GM18519 (cell line): ENCODE results near the gene CHMP5.
"Not testable (repeated sequence)": the region's sequence is repeated elsewhere in the genome, so short reads cannot be mapped to it uniquely, and the experiment has no call there.

Experiments used
- ATAC-seq: cut with Tn5 transposase; IDR thresholded peaks from one replicate; pipeline ENCODE4 v1.9.1; 2021; ENCODE audit warnings: mild to moderate bottlenecking, moderate library complexity; ENCODE audit not compliant: unreplicated experiment, low FRiP score

Gene CHMP5

DNA sequence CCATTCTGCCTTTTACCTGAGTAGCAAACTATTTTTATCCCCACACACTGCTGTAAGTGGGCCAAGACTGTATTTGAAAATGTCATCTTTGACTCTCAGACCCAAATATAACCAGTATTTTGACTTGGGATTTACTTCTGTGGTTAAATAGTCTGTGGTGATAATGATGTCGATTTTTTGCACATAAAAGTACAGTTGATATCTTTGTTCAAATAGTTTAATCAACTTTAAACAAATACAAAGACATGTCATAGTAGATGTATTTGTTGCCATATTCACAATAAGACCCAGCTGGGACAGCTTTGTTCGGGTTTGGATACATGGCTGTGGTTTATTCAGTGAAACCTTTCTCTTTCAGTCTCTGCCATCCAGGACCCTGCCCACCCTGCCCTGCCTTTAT, 45.9 kb downstream of the CHMP5 start:
- ATAC-seq, result no peak

DNA sequence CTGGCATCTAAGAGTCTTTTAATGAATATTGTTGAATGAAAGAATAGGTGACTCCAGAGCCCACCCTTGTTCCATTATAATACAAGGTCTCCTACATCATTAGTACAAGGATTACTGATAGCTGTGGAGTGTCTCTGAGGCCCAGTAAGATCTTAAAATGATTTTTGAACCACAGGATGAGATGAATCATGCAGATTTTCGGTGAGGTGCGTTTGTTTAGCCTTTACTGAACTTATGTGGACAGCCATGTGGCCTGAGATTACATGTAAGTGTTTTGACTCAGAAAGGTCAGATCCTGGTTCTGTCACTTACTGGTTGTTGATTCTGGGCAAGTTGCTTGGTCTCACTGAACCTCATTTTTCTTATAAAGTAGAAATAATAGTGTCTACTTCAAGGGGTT, 47.1 kb downstream of the CHMP5 start:
- ATAC-seq, result no peak

DNA sequence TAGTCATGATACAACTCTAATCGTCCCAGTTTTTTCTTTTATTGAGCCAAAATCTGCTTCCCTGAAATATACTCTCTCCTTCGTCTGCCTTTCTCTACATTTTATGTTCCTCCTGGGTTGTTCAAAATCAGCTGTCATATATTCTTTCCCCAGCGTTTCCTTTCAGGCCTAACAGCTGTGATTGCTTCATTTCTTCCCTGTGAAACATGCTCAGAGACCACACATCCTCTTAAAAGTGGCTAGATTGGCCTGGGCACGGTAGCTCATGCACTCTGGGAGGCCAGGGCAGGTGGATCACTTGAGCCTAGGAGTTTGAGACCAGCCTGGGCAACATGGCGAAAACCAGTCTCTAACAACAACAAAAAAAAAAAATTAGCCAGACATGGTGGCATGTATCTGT, 50.5 kb downstream of the CHMP5 start:
- ATAC-seq, result no peak

- ATAC-seq, result not testable (repeated sequence)
Observed at GRCh38 chr9:33317136-33317535, 52.3 kb downstream of the CHMP5 start.

DNA sequence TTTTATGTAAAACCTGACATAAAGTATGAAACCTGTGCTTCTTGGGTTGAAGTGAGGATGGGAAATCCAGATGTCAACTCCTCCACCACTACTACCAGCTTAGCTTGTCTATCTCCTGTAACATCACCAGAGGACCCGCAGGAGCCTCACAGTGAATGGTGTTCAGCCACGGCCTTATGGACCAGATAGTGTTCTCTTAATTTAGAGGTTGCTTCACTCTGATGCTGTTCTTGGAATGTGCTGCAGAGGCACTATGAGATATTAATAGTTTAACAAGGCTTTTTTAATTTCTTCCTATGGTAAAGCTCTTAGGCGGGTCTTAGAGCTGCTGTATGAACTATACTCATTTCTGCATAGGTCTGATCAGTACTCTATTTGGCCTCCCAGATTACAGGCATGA, 53.4 kb downstream of the CHMP5 start:
- no peak for ATAC-seq

DNA sequence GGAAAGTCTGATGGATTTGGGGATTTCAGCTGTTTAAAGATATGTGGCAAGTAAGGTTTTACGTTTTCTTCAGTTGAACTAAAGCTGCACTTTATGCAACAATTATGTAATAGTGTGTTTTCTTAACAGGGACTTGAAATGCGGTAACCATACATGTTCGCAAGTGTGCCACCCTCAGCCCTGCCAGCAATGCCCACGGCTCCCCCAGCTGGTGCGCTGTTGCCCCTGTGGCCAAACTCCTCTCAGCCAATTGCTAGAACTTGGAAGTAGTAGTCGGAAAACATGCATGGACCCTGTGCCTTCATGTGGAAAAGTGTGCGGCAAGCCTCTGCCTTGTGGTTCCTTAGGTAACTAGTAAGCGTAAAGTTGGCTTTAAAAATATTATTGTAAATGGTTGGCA, 53.9 kb downstream of the CHMP5 start:
- ATAC-seq, result no peak

- no peak for ATAC-seq
Observed at GRCh38 chr9:33320230-33320567, 55.4 kb downstream of the CHMP5 start.

DNA sequence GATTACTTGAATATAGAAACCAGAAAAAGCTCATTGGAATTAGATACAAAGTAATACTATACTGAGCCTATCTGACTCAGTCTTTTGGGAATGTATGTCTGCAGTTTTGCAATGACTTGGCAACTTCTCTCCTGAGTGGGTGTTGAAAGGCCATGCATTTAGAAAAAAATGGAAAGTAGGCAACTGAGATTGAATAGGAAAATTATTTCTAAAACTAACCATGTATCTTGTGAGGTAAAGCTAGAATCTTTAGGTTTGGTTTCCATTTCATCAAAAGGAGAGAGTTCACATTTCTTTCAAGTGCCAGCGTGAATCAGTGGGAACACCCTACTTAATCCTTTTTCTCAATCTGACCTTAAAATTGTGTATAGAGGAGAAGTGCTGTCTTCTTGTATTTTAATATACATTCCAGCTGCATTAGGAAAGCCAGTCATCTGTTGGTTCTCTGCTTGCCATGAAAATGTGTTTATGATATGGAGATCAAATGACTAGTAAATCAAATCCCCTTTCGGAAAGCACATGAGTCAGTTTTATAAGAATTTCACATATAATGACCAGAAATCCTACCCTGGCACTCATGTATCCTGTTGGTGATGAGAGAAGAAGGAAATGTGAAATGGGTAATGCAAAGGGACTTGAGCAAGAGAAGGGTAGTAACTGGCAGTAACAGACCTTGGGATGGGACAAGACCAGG, 55.9 kb downstream of the CHMP5 start:
- no peak for ATAC-seq

DNA sequence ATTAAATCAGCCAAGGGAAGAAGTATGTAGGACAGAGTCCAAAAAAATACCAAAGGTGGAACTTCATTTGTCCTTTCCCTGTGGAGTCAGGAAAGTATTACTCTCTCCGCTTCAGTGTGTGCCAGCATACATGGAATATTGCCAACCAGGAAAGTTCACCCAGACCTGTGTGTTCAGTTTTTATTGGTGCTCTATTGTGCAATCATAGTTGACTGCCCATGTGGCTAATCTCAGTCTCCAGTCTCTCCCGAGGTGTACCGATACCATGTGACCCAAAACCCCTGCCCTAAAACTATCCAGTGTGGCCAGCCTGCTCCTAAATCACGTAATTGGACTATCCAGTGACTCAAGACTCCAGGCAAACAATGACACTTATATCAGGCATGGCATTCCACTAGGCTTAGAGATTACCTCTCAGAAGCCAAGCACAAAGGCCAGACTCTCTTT, 64.3 kb downstream of the CHMP5 start:
- no peak for ATAC-seq

GRCh38 chr9:33329979-33330378, 65.1 kb downstream of the CHMP5 start:
- ATAC-seq, result no peak

GRCh38 chr9:33331377-33331891, 66.6 kb downstream of the CHMP5 start:
- ATAC-seq, result no peak
